ENCODE results near the gene RBPMS2.

DNA sequence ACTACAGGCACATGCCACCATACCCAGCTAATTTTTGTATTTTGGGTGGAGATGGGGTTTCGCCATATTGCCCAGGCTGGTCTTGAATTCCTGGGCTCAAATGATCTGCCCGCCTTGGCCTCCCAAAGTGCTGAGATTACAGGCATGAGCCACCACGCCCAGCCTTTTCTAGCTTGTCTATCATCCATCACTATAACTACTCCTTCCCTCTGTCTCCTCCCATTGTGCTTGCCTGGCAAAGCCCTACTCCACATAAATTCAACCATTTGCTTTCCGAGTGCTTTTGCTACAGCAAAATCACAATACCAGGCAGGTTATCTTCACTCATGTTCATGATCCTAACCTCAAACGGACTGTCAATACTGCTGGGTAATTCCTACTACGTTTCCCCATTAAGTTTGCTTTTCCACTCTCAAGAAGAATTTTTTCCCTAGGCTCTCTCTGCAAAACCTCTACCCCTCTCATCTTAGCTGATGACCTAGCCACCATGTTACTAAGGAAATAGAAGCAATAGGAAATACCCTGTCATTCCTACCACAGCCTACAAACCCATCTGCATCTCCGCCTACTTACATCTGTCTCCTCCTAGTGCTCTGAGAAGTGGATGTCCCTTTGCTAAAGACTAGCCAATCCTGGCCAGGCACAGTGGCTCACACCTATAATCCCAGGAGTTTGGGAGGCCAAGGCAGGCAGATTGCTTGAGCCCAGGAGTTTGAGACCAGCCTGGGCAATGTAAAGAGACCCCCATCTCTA, 64.5 kb downstream of the RBPMS2 start:
- no peak for TF ChIP-seq POLR2A (IDR thresholded peaks at IDR 0.05)
- TF ChIP-seq, protein P1, sequence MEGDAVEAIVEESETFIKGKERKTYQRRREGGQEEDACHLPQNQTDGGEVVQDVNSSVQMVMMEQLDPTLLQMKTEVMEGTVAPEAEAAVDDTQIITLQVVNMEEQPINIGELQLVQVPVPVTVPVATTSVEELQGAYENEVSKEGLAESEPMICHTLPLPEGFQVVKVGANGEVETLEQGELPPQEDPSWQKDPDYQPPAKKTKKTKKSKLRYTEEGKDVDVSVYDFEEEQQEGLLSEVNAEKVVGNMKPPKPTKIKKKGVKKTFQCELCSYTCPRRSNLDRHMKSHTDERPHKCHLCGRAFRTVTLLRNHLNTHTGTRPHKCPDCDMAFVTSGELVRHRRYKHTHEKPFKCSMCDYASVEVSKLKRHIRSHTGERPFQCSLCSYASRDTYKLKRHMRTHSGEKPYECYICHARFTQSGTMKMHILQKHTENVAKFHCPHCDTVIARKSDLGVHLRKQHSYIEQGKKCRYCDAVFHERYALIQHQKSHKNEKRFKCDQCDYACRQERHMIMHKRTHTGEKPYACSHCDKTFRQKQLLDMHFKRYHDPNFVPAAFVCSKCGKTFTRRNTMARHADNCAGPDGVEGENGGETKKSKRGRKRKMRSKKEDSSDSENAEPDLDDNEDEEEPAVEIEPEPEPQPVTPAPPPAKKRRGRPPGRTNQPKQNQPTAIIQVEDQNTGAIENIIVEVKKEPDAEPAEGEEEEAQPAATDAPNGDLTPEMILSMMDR (IDR thresholded peaks at IDR 0.05) = no peak
